ENCODE data around the gene SENP8.

SENP8 gene

DNA sequence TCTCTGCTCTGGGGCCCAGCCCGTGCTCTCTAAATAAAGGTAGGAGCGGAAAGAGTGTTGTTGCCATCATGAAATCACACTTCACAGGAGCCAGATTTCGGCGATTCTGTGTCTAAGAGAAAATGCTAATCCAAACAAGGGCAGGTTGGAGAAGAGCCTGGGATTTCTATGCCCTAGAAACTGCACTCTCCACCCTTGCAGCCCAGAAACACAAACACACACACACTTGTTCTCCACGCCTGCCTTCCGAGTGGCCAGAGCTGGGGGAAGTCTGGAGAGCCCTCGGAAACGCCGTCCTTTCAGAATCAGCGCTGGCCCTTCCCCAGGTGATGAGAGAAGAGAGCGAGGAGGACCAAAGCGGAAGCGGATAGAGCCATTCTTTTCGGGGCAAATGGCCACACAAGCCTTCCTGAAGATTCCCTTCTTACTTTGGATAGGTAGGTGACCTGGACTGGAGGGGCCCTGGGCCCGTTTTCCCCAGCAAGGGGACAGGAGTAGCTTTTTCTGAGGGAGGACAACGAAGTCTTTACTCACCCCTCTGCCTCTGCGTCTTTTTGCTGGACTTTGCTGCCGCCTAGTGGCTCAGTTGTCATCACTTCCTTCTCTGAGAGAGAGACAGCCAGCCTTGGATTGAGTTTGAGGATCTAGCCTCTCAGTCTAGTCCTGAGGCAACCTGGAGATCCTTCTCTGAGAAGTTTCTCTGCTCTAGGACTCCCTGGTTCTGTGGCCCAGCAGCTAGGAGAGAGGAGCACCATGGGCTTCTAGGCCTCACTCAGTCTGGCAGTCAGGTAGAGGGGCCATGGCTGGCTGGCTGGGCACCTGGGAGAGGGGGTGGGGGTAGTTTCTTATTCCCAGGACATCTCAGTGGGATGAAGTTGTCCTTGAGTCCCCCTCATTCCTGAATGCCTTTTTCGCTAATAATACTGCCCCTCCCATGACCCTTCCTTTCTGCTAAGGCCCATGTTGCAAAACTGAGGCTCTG is 37.7 kb downstream of the SENP8 start:
- peak; percentile 87 to 92 (median 90) for DNase-seq

DNA sequence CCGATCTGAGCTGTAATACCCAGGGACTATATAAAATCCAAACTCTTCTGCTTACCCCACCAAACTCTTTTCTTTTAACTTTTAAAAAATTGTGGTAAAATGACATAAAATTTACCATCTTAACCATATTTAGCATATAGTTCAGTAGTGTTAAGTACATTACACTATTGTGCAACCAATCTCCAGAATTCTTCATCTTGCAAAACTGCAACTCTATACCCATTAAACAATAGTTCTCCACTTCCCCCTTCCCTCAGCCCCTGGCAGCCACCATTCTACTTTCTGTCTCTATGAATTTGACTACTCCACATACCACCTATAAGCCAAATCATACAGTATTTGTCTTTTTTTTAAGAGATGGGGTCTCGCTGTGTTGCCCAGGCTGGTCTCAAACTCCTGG is 38.7 kb downstream of the SENP8 start:
- peak in 2 of 4 experiments; percentile 42 to 58 for DNase-seq

DNA sequence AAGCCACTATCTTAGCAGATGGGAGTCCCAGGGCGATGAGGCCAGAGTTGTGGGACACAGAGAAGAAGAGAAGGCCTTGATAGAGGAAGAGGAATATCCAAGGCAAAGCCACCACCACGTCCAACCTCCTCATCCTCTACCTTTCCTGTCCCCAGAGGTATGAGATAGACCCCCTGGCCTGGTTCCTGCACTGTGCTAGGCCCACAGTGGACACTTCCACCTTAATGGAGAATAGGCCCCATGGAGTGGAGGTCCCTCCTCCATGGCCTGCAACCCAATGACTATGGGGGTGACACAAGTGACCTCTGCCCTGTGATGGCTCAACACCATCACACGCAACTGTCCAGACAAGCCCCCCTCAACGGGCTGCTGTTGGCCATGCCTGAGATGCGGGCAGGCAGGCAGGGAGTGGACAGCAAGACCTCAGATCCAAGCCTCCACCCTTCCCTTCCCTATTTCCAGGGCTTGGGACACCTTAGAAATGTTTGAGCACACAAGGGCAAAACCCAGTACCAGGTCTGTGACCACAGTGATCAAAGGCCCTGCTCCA is 42.6 kb downstream of the SENP8 start:
- no peak for DNase-seq

DNA sequence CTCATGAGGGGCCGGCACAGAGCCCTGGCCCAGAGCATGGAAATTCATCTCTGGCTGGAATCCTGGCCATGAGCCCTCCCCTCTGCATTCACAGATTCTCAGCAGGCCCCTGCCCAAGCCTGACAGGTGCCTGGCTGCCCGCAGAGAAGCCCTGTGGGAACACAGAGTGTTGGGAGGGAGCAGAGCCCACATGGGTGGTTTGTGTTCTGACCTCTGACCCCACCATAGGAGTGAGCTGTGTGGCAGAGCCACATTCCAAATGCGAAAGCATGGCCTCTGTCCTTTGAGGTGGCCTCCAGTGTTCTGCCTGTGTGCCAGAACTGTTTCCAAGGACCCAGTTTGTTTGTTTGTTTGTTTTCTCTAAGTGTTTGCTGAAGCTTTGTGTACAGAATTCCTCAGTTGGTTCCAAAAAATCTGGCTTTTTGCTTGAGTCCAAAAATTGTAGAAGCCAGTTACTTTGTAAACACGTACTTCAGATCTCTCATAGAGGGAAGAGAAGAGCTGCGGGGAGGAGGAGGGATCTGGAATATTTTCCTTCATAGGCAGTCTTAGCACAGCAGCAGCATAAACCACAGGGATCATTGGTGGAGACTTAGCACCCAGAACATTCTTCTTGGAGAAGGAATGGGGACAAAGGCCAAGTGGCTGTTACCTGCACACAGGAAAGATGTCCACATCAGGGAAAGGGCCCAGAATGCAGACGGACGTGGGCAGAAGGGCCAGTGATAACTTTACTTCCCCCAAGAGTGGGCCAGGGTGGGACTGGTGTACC is 43.3 kb downstream of the SENP8 start:
- DNase-seq: no peak

DNA sequence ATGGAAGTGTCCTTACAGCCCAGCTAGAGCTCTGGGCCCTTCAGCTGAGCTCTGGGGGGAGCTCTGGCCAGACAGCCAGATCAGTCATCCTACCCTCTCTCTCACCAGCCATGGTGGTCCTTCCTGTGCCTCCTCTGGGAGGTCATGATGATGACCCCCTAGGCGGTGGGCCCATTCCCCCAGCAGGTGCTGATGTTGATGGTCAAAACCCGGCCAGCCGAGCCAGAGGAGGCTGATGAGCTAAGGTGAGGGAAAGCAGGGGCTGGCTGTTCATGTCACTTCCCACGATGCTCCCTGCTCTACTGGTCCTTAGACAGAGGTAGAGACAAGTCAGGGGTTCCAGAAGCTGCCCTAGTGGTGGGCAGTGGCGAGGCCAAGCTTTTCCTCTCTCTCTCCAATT is 44.4 kb downstream of the SENP8 start:
- no peak for DNase-seq

DNA sequence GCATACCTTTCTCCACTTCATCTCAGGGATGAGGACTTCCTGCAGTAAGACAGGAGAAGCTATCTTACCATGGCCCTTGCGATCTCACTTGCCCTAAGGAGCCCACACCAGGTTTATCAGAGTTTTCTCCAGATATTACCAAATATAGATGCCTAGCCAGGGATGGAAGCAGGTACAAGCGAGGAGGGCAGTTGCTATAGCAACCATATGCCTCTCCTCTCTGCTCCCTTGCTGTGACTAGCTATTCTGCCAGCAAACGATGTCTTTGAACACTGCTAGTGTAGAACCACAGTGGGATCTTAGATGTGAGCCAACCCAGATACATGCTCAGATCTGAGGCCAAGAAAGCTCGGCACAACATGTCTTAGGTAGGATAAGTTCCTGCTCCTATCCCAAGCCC is 45.5 kb downstream of the SENP8 start:
- DNase-seq: no peak

DNA sequence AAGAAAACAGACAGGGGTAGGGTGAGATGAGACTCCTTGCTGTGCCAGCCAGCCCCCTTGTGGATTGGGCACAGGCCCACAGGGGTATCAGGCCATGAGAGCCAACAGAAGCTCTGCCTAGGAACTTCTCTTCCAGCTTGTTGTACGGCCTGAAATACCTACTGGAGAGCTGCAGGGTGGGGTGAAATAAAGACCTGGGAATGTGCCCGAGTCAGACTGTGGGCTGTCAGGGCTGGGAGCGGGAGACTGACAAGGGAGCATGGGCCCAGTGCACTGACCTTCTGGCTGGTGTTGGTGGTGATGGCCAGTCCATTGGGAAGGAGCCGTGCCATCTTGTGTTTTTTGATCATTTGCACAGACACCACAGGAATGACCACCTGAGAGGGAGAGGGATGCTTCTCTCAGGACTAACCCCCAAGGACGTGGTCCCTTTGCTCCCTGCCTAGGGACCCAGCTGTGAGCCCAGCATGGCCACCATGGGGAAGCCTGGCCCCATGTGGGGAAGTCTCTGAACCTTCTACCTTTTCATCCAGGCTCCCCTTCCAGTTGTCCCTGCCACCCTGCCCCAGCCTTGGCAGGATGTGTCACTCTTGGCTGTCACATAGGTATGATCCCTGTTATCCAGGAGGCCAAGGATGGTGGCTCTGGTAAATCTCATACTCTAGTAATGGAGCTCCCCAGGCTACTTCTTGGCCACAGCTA is 48.7 kb downstream of the SENP8 start:
- DNase-seq: no peak

DNA sequence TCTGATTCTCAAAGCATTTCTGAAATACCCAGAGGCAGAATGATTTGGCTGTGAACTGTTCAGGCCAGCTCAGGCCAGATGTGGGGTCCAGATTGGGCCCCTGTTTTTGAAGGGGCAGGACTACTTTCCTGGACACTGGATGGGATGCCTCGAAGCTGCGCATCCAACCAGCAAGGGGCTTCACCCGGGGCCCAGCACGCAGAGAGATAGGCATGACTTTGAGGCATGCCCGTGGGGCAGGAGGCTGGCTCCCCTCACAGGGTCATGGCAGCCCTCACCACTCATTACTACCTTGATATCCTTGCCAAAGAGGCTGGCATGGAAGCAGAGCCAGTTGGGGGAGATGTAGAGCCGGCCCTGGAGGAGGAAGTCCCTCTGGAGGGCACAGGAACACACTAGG is 49.2 kb downstream of the SENP8 start:
- no peak for DNase-seq

DNA sequence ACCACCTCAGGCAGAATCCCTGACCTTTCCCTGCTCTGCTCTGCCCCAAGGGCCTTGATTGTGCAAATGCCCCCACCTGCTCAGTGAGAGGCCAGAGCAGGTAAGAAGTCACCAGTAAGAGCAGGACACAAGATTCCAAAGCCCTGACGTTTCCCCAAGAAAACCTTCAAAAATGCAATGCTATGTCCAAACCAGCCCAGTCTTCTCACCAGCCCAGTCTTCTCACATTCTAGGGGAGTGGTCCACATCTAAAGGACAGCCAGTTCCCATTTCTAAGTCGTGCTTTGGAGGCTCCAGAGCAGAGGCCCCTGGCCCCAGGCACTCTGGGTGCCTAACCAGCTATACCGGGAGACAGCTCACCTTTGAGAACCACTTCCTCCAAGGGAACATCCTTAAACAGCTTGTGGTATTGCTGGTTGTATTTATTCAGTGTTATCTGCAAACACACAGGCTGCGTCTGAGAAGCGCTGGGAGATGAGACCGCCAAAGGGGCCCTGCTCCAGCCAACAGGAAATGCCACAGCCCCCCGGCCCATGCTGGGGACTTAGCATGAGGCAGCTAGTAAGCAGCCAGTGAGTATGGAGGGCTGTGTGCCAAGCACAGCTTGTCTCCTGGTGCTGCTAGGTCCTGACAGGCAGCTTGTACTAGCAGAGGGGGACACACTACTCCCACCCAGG is 50.1 kb downstream of the SENP8 start:
- no peak for DNase-seq

DNA sequence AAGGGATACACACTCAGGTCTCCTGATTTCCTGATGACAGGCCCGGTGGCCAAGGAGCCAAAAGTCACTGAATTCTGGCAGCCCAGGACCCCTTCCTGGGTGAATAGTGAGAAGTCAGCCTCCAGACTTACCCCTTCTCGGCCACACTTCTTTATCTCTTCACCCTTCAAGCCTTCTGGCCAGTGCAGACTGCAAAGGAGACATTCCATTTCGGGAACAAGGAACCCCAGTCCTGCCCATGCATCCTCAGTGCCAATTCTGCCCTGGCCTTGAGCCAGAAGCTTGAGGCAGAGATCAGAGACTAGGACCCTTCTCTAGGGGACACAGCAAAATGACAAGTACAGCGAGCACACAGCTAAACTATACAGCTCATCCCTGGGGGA is 50.6 kb downstream of the SENP8 start:
- no peak for DNase-seq

DNA sequence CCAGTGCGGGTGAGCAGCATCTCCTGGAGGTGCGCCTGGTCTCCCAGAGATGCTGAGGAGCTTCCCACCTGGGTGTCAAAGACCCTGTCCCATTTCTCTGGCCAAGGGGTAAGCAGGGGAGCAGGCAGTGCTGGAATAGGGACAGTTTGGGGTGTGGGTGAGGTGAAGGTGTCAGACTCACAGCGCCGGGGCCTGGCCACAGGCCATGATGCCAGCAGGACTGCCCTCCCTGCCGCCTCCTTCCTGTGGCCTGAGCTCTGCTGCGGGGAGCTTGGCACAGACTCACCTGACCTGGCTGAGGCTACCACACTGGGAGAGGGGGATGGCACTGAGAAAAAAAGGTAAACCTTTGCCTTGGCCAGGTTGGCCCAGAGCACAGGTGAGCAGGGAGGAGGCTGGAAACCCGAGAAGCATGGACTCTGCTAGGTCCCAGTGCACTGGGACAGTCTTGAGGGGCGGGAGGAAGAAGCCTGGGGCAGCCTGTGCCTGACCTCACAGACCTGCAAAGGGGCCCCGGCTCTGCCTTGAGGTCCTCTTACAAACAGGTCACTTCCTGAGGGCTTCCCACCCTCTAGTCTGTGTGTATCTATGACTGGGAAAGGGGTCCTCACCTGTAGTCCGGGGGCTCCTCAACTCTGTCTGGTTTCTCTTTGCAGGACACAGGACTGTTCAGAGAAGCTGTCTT is 51.2 kb downstream of the SENP8 start:
- no peak for DNase-seq

DNA sequence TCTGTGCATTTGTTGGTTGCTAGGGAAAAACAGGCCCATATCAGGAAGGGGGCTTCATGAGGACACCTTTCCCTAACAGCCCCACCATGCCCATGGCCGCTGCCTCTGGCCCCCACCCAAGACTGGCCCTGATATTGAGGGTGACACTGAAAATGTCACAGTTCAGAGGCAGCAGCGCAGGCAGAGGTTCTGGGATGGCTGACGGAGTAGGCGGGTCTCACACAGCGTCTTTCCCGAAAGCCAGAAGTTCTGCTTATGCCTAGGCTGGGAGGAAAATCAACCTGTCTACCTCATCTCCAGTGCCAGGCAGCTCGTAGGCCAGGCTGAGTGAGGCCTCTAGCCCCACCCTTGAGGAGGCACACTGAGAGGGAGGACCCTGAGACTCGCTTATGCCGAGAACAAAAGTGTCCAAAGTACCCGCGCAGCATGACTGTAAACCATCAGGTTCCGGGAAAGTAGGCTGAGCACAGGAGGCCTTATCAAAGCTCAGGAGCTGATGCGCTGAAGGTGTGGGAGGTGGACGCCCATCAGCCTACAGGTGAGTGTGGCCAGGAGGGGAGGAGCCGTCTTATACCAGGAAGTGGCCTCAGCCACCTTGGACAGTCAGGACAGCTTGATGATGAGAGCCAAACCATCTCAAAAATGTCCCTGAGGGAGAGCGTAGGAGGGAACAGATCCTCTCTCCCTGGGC is 51.9 kb downstream of the SENP8 start:
- DNase-seq: no peak

DNA sequence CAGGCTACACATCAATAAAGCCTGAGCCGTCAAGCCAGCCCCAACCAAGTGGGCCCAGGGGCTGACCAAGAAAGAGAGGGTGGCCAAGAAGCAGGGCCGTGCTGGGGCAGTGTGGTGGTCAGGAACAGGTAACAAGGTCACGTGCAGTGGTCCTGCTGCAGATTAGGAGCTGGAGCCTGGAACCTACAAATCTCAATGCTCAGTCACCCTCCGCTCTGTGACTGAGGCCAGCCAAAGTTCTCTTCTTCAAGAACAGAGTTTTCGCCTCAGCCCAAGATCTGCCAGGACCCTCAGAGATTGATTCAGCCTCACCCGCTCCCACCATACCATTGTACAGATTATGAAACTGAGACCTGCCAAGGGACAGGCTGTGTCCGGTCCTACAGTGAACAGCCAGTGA is 52.5 kb downstream of the SENP8 start:
- no peak for DNase-seq

DNA sequence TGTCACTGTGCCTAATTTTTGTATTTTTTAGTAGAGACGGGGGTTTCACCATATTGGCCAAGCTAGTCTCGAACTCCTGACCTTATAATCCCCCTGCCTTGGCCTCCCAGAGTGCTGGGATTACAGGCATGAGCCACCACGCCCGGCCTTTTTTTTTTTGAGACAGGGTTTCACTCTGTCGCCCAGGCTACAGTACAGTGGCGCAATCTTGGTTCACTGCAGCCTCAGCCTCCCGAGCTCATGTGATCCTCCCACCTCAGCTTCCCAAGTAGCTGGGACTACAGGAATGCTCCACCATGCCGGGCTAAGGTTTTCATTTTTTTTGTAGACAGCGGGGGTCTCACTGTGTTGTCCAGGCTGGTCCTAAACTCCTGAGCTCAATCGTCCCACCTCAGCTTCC is 53.8 kb downstream of the SENP8 start:
- peak in 3 of 4 experiments; percentile 9 to 48 (median 24) for DNase-seq

DNA sequence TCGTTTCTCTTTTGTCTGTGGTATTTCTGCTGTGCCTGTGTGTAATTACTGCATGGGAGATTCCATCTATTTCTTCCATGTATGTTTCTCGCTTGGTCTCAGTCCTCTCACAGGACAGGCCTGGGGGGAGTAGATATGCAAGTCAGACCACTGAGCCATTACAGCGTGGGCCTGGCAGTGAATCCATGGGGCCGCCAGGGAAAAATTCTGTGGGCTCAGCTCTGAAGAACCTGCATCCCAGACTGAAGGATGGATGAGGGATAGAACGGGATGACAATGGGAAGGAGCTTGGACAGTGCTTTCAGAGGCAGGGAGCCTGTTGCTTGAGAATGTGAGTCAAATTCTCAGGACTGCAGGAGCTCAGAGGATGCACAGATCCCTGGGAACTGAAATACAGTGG is 54.6 kb downstream of the SENP8 start:
- DNase-seq: no peak

DNA sequence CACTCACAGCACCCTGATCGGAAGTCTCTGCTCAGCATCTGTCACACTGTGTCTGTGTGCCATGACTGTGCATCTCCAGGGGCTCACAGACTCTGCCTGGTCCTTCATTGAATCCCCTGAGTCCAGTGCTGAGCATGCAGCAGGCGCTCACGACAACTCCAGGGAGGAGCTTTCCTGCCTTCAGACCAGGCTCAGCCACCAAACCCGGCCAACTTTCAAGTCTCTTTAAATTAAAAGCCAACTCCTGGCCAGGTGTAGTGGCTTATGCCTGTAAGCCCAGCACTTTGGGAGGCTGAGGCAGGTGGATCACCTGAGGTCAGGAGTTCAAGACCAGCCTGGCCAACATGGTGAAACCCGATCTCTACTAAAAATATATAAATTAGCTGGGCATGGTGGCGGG is 55.2 kb downstream of the SENP8 start:
- DNase-seq: no peak

DNA sequence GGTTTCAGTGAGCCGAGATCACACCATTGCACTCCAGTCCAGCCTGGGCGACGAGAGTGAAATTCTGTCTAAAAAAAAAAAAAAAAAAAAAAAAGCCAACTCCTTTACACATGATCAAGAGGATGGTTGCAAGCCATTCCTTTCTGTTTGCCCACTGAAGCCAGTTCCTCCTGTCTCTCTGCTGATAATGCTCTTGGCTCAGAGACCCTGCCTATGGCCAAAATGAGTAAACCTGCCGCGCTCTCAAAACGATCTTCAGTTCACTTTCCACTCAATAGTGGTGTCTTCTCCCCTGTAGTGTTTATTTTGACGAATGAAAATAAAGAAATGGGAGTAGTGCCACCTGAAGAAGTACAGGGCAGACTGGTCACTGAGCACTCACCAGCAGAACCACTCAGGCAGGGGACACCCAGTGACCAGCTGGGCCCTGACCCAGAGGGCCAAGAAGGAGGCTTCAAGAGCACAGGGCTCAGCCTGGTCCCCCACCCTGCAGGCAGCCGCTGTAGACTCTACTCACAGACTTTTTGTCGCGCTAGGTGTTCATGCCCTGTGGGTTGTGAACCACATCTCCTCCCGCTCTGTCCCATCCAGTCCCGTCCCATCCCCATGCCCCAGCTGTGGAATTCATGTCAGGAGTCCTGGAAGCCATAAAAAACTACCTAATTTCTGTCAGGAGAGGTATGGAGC is 55.8 kb downstream of the SENP8 start:
- DNase-seq: no peak

DNA sequence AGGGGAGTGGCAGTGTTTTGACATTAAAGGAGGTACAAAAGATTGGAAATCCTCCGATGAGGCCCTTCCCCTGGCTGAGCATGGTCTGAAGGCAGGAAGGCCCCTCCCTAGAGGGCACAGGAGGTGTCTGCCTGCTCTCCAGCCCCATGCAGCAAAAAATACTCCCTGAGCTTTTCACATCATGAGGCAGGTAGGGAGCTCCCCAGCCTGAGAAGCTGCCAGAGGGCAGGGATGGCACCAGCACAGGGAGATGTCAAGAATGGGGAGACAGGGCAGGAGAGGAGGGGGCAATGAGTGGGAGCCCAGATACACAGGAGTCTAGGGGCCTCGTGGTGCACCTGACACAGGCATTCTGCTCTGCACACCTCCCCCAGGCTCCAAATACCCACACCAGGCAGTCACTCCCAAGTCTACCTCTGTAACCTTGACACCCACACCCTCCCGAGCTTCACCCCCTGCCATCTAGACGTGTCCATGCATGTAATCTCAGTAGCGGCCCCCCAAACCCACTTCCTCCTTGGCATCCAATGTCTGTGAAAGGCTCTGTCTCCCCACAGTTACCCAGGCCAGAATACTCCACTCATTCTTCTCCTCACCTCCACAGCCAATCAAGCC is 56.5 kb downstream of the SENP8 start:
- DNase-seq: no peak

DNA sequence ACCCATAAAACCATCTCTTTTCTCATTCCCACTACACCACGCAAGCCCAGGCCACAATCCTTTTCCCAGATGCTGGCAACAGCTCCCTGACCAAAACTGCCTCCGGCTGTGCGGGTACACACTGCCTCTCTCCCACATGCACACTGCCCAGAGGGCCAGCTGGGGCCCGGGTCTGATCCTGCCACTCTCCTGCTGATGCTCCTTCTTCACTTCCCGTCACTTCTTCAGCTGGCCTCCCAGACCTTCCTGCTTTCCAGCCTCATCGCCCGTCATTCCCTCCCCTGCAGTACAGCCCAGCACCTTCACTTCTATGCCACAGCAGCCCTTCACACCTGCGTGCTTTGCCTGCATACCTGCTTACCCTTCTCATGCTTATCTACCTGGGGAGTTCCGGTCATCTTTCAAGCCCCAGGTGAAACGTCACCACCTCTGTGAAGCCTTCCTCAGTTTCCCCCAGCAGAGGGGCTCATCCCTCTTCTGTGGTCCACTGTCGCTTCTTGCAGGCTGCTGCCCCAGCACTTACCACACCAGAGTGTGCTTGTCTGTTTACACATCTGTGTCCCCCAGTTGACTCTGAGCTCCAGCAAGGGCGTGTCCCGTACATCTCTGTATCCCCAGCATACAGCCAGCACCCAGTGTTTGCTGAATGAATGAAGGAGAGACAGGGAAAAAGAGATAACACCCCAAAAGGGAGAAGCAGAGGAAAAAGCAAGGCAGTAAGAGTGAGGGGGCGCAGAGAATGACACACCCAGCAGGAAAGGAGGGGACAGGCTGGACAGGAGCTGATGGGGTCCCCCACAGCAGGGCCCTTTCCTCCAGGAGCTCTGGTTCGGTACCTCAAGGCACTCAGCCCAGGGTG is 57.2 kb downstream of the SENP8 start:
- no peak for DNase-seq
